ENCODE data around the gene OR5L2. TPM values are rescaled to one million over a fixed set of nuclear protein-coding genes. Genes with fewer than 3 reads are reported as not detected.
"Not testable (repeated sequence)": the region's sequence is repeated elsewhere in the genome, so short reads cannot be mapped to it uniquely, and the experiment has no call there.

The OR5L2 gene
- total RNA-seq (2014; rRNA removed; shearing (Covaris generic)): not detected in 2 replicates

GRCh38 chr11:55826919-55827318 lies at the start of gene OR5L2:
Gene OR5L2 (plus strand): TSS chr11:55827219. CDS start chr11:55827219, 0 bp downstream.
- Histone ChIP-seq H3K27me3 (ENCODE audit: control insufficient read depth, insufficient read depth, low read length) (no peaks in the 10 kb centered on the region), H3K36me3 (replicated peaks; ENCODE audit: control insufficient read depth, insufficient read depth, low read length) (no peaks in the 10 kb centered on the region), H3K4me3 (ENCODE audit: insufficient read depth, low read depth, low read length) (no peak within 1 kb of the TSS)
- DNase-seq: no peak

GRCh38 chr11:55791606-55792005 lies 35.4 kb upstream of the OR5L2 start:
- Histone ChIP-seq H3K36me3 (replicated peaks; ENCODE audit: control insufficient read depth, insufficient read depth, low read length) (no peaks in the 10 kb centered on the region), H3K27me3 (ENCODE audit: control insufficient read depth, insufficient read depth, low read length) (no peaks in the 10 kb centered on the region), H3K4me3 (ENCODE audit: insufficient read depth, low read depth, low read length) (no peak overlapping the region)
- DNase-seq: no peak

- no peaks in the 10 kb centered on the region for H3K27me3 ChIP-seq (ENCODE audit: control insufficient read depth, insufficient read depth, low read length)
- H3K4me3 ChIP-seq (ENCODE audit: insufficient read depth, low read depth, low read length): no peak overlapping the region
- no peak for DNase-seq
Measured at GRCh38 chr11:55793321-55793720, 33.7 kb upstream of the OR5L2 start.

GRCh38 chr11:55795256-55795655 lies 31.8 kb upstream of the OR5L2 start, which contains the start of gene OR5D14:
Gene OR5D14 (plus strand): TSS chr11:55795556. CDS start chr11:55795556, 0 bp downstream.
- Histone ChIP-seq H3K27me3 (ENCODE audit: control insufficient read depth, insufficient read depth, low read length) (no peaks in the 10 kb centered on the region), H3K4me3 (ENCODE audit: insufficient read depth, low read depth, low read length) (no peak within 1 kb of the TSS), H3K36me3 (replicated peaks; ENCODE audit: control insufficient read depth, insufficient read depth, low read length) (no peaks in the 10 kb centered on the region)
- no peak for DNase-seq

More at GRCh38 chr11:55793321-55793720, 33.7 kb upstream of the OR5L2 start:
- H3K36me3 ChIP-seq (replicated peaks; ENCODE audit: control insufficient read depth, insufficient read depth, low read length): no peaks in the 10 kb centered on the region

GRCh38 chr11:55806248-55806647 lies 20.8 kb upstream of the OR5L2 start:
- DNase-seq: no peak
- H3K36me3 ChIP-seq (replicated peaks; ENCODE audit: control insufficient read depth, insufficient read depth, low read length): no peaks in the 10 kb centered on the region
- H3K27me3 ChIP-seq (ENCODE audit: control insufficient read depth, insufficient read depth, low read length): no peaks in the 10 kb centered on the region
- no peak overlapping the region for H3K4me3 ChIP-seq (ENCODE audit: insufficient read depth, low read depth, low read length)

- no peaks in the 10 kb centered on the region for H3K27me3 ChIP-seq (ENCODE audit: control insufficient read depth, insufficient read depth, low read length)
- DNase-seq: no peak
- no peak within 1 kb of the TSS for H3K4me3 ChIP-seq (ENCODE audit: insufficient read depth, low read depth, low read length)
- H3K36me3 ChIP-seq (replicated peaks; ENCODE audit: control insufficient read depth, insufficient read depth, low read length): no peaks in the 10 kb centered on the region
Measured at GRCh38 chr11:55811067-55811466, 16.0 kb upstream of the OR5L2 start, which contains the start of gene OR5L1. Gene OR5L1 (plus strand): TSS chr11:55811367. CDS start chr11:55811467, 100 bp downstream.

- H3K27me3 ChIP-seq (ENCODE audit: control insufficient read depth, insufficient read depth, low read length): no peaks in the 10 kb centered on the region
- no peak for DNase-seq
- H3K4me3 ChIP-seq (ENCODE audit: insufficient read depth, low read depth, low read length): no peak within 1 kb of the TSS
- H3K36me3 ChIP-seq (replicated peaks; ENCODE audit: control insufficient read depth, insufficient read depth, low read length): no peaks in the 10 kb centered on the region
Measured at GRCh38 chr11:55819330-55819729, 7.7 kb upstream of the OR5L2 start, which contains the start of gene OR5D18. Gene OR5D18 (plus strand): TSS chr11:55819630. CDS start chr11:55819630, 0 bp downstream.

GRCh38 chr11:55838452-55838851 lies 11.4 kb downstream of the OR5L2 start, which contains the start of gene OR5D16:
Gene OR5D16 (plus strand): TSS chr11:55838752. CDS start chr11:55838752, 0 bp downstream.
- Histone ChIP-seq H3K36me3 (replicated peaks; ENCODE audit: control insufficient read depth, insufficient read depth, low read length) (no peaks in the 10 kb centered on the region), H3K4me3 (ENCODE audit: insufficient read depth, low read depth, low read length) (no peak within 1 kb of the TSS), H3K27me3 (ENCODE audit: control insufficient read depth, insufficient read depth, low read length) (no peaks in the 10 kb centered on the region)
- no peak for DNase-seq

- DNase-seq: no peak
- Histone ChIP-seq H3K4me3 (ENCODE audit: insufficient read depth, low read depth, low read length) (no peak overlapping the region), H3K27me3 (ENCODE audit: control insufficient read depth, insufficient read depth, low read length) (no peaks in the 10 kb centered on the region), H3K36me3 (replicated peaks; ENCODE audit: control insufficient read depth, insufficient read depth, low read length) (no peaks in the 10 kb centered on the region)
Measured at GRCh38 chr11:55847453-55847852, 20.4 kb downstream of the OR5L2 start.

- DNase-seq: no peak
- no peaks in the 10 kb centered on the region for H3K27me3 ChIP-seq (ENCODE audit: control insufficient read depth, insufficient read depth, low read length)
- H3K36me3 ChIP-seq (replicated peaks; ENCODE audit: control insufficient read depth, insufficient read depth, low read length): no peaks in the 10 kb centered on the region
- no peak overlapping the region for H3K4me3 ChIP-seq (ENCODE audit: insufficient read depth, low read depth, low read length)
Measured at GRCh38 chr11:55849037-55849436, 22.0 kb downstream of the OR5L2 start.

GRCh38 chr11:55852141-55852540 lies 25.1 kb downstream of the OR5L2 start:
- Histone ChIP-seq H3K27me3 (ENCODE audit: control insufficient read depth, insufficient read depth, low read length) (no peaks in the 10 kb centered on the region), H3K4me3 (ENCODE audit: insufficient read depth, low read depth, low read length) (no peak overlapping the region), H3K36me3 (replicated peaks; ENCODE audit: control insufficient read depth, insufficient read depth, low read length) (no peaks in the 10 kb centered on the region)
- DNase-seq: no peak

- no peaks in the 10 kb centered on the region for H3K36me3 ChIP-seq (replicated peaks; ENCODE audit: control insufficient read depth, insufficient read depth, low read length)
Measured at GRCh38 chr11:55854704-55855103, 27.7 kb downstream of the OR5L2 start.

GRCh38 chr11:55867354-55867753 lies 40.3 kb downstream of the OR5L2 start:
- H3K27me3 ChIP-seq (ENCODE audit: control insufficient read depth, insufficient read depth, low read length); DNase-seq; H3K36me3 ChIP-seq (replicated peaks; ENCODE audit: control insufficient read depth, insufficient read depth, low read length); H3K4me3 ChIP-seq (ENCODE audit: insufficient read depth, low read depth, low read length): not testable (repeated sequence)

More at GRCh38 chr11:55854704-55855103, 27.7 kb downstream of the OR5L2 start:
- Histone ChIP-seq H3K27me3 (ENCODE audit: control insufficient read depth, insufficient read depth, low read length) (no peaks in the 10 kb centered on the region), H3K4me3 (ENCODE audit: insufficient read depth, low read depth, low read length) (no peak overlapping the region)
- DNase-seq: no peak

- not testable (repeated sequence) for H3K36me3 ChIP-seq (replicated peaks; ENCODE audit: control insufficient read depth, insufficient read depth, low read length); H3K27me3 ChIP-seq (ENCODE audit: control insufficient read depth, insufficient read depth, low read length); DNase-seq; H3K4me3 ChIP-seq (ENCODE audit: insufficient read depth, low read depth, low read length)
Measured at GRCh38 chr11:55872731-55873130, 45.7 kb downstream of the OR5L2 start.

GRCh38 chr11:55873146-55873545 lies 46.1 kb downstream of the OR5L2 start:
- H3K27me3 ChIP-seq (ENCODE audit: control insufficient read depth, insufficient read depth, low read length); DNase-seq; H3K36me3 ChIP-seq (replicated peaks; ENCODE audit: control insufficient read depth, insufficient read depth, low read length); H3K4me3 ChIP-seq (ENCODE audit: insufficient read depth, low read depth, low read length): not testable (repeated sequence)
